ENCODE results near the gene ERVMER34-1. TPM values are rescaled to one million over a fixed set of nuclear protein-coding genes. Genes with fewer than 3 reads are reported as not detected.

ERVMER34-1 gene
- total RNA-seq, 1 donor from 2014 or later, result 0.27 TPM

GRCh38 chr4:52726826-52727580 lies 24.2 kb downstream of the ERVMER34-1 start:
- intact Hi-C loops (cut with DNase I), result no loop called here
- no peak for ATAC-seq

GRCh38 chr4:52721968-52722815 lies 29.0 kb downstream of the ERVMER34-1 start:
- DNase-seq (ENCODE audit: low spot score) (peak; percentile 93), ATAC-seq (peak; percentile 100)
- intact Hi-C loops (cut with DNase I), result no loop called here

More at GRCh38 chr4:52726826-52727580, 24.2 kb downstream of the ERVMER34-1 start:
- no peak for DNase-seq (ENCODE audit: low spot score)

GRCh38 chr4:52718123-52718522 lies 33.1 kb downstream of the ERVMER34-1 start:
- DNase-seq (ENCODE audit: low spot score) (no peak), ATAC-seq (no peak)
- intact Hi-C loops (cut with DNase I), result no loop called here

DNA sequence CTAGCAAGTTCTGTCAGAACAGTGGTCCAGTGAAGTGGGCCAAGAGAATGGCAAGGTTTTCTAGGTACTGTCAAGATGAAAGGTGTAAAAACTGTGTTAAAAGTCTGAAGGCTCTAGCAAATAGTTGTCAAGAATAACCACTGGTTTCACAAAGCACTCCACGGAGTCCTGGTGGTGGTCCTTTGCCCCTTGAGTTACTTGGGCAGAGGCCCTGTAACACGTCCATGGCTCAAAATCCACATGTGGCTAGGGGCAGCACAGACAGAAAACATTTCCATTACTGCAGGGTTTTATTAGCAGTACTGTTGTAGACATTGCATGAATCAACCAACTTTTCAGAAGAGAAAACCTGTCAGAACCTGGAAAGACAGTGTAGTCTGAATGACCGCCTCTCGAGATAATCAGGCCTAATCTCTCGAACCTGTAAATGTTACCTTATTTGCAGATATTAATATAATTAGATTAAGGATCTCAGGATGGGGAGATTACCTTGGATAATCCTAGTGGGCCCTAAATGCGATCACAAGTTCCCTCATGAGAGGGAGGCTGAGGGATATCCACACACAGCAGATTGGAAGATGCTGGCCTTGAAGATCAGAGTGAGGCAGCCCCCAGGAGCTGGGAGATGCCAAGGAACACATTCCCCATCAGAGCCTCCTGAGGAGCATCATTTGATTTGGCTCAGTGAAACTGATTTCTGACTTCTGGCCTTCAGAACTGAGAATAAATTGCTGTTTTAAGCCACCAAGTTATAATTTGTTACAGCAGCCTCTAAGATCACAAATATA lies 34.7 kb downstream of the ERVMER34-1 start:
- intact Hi-C loops (cut with DNase I), result no loop called here
- no peak for ATAC-seq
- DNase-seq (ENCODE audit: low spot score), result no peak

- ATAC-seq (no peak), DNase-seq (ENCODE audit: low spot score) (no peak)
- intact Hi-C loops (cut with DNase I), result no loop called here
Measured at GRCh38 chr4:52715914-52716313, 35.3 kb downstream of the ERVMER34-1 start.

DNA sequence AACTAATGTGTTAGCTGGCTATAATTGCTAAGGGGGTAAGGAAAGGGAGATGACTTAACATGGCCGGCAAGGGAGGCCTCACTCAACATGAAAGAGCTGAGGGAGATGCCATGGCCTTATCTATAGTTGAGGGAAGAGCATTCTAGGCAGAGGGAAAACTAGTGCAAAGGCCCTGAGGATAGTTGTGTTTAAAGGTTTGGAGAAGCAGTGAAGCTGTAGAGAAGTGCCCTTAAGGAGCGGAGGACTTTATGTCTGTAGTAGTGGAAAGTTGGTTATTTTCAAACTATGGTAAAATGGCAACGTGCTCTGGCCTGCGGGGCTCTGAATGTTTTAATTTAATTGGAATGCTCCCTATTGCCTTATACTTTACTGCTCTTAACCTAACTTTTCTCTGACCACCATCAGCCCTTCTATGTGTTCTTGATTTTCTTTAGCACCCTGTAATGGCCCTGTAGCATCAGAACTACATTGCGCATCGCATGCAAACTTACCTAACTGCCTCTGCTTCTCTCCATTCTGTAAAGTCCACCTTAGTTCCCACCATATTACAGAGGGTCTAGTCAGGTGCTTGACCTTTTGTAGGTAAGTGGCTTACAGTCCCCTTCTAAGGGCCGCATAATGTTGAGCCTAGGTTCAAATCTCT lies 35.8 kb downstream of the ERVMER34-1 start:
- no peak for ATAC-seq
- DNase-seq (ENCODE audit: low spot score), result no peak
- intact Hi-C loops (cut with DNase I), result no loop called here

DNA sequence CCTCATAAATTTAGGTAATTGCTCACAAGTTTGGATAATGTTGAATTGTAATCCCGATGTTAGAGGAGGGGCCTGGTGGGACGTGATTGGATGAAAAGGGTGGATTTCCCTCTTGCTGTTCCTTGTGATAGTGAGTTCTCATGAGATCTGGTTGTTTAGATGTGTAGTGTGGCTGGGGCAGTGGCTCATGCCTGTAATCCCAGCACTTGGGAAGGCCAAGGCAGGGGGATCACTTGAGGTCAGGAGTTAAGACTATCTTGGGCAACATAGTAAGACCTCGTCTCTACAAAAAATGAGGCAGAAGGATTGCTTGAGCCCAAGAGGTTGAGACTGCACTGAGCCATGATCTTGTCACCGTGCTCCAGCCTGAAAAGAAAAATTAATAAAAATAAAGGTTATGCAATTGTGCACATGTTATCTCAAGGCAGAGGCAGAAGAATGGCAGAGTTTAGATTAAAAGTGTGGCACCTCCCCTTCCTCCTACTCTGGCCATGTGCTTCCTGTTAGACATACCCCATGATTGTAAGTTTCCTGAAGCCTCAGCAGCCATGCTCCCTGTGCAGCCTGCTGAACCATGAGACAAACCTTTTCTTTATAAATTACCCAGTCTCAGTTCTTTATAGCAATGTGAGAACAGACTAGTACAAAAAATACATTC lies 36.5 kb downstream of the ERVMER34-1 start:
- ATAC-seq (no peak), DNase-seq (ENCODE audit: low spot score) (no peak)
- intact Hi-C loops (cut with DNase I), result no loop called here

DNA sequence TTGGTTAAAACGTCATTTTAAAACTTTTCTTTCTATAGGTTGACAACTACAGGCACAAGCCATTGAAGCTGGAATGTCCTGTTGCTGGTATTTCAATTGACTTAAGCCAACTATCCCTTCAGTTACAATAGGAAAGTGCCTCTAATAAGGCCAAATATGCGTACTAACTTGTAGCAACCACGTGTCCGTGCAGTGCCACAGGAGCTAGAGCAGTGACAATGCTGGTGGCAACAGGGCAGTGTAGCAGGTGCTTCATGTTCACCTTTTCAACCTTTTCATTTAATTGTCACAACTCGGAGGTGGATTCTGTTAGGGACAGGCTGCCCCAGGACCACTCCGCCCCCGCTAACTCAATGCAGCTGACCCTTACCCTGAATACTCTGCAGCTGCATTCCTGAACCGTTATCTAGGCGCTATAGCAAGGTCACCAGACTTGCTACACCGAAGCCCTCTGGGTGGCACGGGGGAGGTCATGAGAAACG lies 37.7 kb downstream of the ERVMER34-1 start:
- DNase-seq (ENCODE audit: low spot score) (no peak), ATAC-seq (no peak)
- intact Hi-C loops (cut with DNase I), result no loop called here

- intact Hi-C loops (cut with DNase I), result no loop called here
Measured at GRCh38 chr4:52712251-52713130, 38.7 kb downstream of the ERVMER34-1 start.

GRCh38 chr4:52711834-52712250 lies 39.4 kb downstream of the ERVMER34-1 start:
- no peak for DNase-seq (ENCODE audit: low spot score)
- no peak for ATAC-seq
- intact Hi-C loops (cut with DNase I), result no loop called here

More at GRCh38 chr4:52712251-52713130, 38.7 kb downstream of the ERVMER34-1 start:
- DNase-seq (ENCODE audit: low spot score), result peak; percentile 98
- peak; percentile 100 for ATAC-seq

DNA sequence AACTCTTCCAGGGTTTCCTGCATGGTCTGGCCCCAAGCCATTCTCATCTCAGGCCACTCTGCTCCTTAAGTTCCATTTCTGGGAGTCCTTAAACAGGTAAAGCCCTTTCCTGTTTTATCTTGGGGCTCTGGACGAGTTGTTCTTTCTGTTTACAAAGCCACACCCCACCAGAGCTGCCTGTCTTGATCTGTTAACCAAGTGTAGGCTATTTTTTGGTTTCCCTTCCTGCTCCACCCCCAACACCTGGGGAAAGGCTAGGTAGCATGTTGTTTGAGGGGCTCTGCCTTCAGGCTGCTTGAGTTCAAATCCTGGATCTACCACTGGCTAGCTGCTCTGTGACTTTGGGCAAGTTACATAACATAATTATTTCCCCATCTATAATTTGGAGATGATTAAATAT lies 40.0 kb downstream of the ERVMER34-1 start:
- intact Hi-C loops (cut with DNase I), result no loop called here
- ATAC-seq (no peak), DNase-seq (ENCODE audit: low spot score) (no peak)

- intact Hi-C loops (cut with DNase I), result no loop called here
- ATAC-seq (no peak), DNase-seq (ENCODE audit: low spot score) (no peak)
Measured at GRCh38 chr4:52709155-52709554, 42.1 kb downstream of the ERVMER34-1 start.

- DNase-seq (ENCODE audit: low spot score) (no peak), ATAC-seq (no peak)
- intact Hi-C loops (cut with DNase I), result no loop called here
Measured at GRCh38 chr4:52704661-52705060, 46.6 kb downstream of the ERVMER34-1 start.

DNA sequence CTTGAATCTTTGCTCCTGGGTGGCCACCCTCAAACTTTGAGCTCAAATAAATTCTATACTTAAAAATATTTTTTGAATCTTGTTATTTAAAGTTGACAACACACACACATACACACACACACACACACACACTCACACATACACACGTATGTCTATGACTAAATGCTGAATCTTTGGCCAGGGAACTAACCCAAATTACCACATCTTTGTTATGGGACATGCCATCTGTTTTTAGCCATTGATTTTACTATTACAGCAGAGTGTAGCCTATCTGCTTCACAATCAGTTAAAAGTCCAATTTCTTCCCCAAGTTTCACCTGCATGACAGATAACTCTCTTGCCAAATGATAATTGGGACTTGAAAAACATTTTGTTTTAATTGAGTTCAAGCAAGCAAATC lies 47.1 kb downstream of the ERVMER34-1 start:
- intact Hi-C loops (cut with DNase I), result no loop called here

GRCh38 chr4:52701207-52701606 lies 50.0 kb downstream of the ERVMER34-1 start:
- intact Hi-C loops (cut with DNase I), result no loop called here
- DNase-seq (ENCODE audit: low spot score) (no peak), ATAC-seq (no peak)

More for the DNA sequence above, 47.1 kb downstream of the ERVMER34-1 start:
- DNase-seq (ENCODE audit: low spot score) (no peak), ATAC-seq (no peak)

DNA sequence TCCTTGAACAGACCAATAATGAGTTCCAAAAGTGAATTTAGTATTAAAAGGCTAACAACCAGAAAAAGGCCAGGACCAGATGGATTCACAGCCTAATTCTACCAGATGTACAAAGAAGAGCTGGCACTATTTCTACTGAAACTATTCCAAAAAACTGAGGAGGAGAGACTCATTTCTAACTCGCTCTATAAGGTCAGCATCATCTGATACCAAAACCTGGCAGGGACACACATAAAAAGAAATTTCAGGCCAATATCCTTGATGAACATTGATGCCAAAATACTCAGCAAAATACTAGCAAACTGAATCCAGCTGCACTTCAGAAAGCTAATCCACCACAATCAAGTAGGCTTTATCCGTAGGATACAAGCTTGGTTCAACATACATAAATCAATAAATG lies 56.3 kb downstream of the ERVMER34-1 start:
- intact Hi-C loops (cut with DNase I), result no loop called here
- ATAC-seq, result no peak

DNA sequence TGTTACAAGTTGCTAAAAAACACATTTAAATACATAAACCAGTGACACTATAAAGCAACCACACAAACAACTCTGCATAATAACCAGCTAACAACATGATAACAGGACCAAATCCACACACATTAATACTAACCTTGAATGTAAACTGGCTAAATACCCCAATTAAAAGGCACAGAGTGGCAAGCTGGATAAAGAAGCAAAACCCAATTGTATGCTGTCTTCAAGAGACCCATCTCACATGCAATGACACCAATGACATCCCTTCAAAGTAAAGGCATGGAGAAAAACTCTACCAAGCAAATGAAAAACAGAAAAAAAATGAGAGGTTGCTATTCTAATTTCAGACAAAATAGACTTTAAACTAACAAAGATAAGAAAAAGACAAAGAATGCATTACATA lies 57.7 kb downstream of the ERVMER34-1 start:
- no peak for DNase-seq (ENCODE audit: low spot score)
- intact Hi-C loops (cut with DNase I), result no loop called here
- ATAC-seq, result no peak

More for the DNA sequence above, 56.3 kb downstream of the ERVMER34-1 start:
- DNase-seq (ENCODE audit: low spot score), result no peak
